Urinary bladder (tissue), 4 donors: Measurements from ENCODE around the gene VPS37B. TPM values are rescaled to one million over a fixed set of nuclear protein-coding genes. Genes with fewer than 3 reads are reported as not detected.
"Not testable (repeated sequence)": the region's sequence is repeated elsewhere in the genome, so short reads cannot be mapped to it uniquely, and the experiment has no call there.

Experiments used
- DNase-seq: peaks from one replicate; pipeline ENCODE4 v3.0.0-alpha.2; 2015; ENCODE audit errors: extremely low spot score
- H3K27ac ChIP-seq: one replicate; pipeline ENCODE4 v1.5.1; 2013; ENCODE audit warnings: low read depth, mild to moderate bottlenecking, moderate library complexity
- H3K36me3 ChIP-seq: one replicate; pipeline ENCODE4 v1.6.1; 2013; ENCODE audit warnings: mild to moderate bottlenecking, moderate library complexity; ENCODE audit not compliant: insufficient read depth
- H3K4me1 ChIP-seq: one replicate; pipeline ENCODE4 v1.6.1; 2013; ENCODE audit warnings: mild to moderate bottlenecking, moderate library complexity; ENCODE audit not compliant: insufficient read depth
- H3K4me3 ChIP-seq: one replicate; pipeline ENCODE4 v1.5.1; 2013; ENCODE audit warnings: low read depth, low read length
- WGBS: extraction: QIAGEN DNeasy Blood & Tissue Kit; methylation state at CpG from one replicate; pipeline ENCODE4 v1.1.7; 2013; 5-methylcytosine and 5-hydroxymethylcytosine counted together
- polyA plus RNA-seq: library from polyadenylated mRNA; stranded (reverse); fragments of 200-250 nt; gene quantifications from one replicate; pipeline ENCODE4 v1.2.3, GENCODE V29; 2013
- total RNA-seq: library from RNA; depleted of rRNA; stranded (reverse); fragments of >200 nt; gene quantifications from one replicate; pipeline ENCODE4 v1.2.3, GENCODE V29; 2014
- donor health status: healthy with polysubstance abuse.
- donor health status: healthy.

VPS37B gene
- total and polyA plus RNA-seq, 2 donors = 18.9 to 25.2 TPM

DNA sequence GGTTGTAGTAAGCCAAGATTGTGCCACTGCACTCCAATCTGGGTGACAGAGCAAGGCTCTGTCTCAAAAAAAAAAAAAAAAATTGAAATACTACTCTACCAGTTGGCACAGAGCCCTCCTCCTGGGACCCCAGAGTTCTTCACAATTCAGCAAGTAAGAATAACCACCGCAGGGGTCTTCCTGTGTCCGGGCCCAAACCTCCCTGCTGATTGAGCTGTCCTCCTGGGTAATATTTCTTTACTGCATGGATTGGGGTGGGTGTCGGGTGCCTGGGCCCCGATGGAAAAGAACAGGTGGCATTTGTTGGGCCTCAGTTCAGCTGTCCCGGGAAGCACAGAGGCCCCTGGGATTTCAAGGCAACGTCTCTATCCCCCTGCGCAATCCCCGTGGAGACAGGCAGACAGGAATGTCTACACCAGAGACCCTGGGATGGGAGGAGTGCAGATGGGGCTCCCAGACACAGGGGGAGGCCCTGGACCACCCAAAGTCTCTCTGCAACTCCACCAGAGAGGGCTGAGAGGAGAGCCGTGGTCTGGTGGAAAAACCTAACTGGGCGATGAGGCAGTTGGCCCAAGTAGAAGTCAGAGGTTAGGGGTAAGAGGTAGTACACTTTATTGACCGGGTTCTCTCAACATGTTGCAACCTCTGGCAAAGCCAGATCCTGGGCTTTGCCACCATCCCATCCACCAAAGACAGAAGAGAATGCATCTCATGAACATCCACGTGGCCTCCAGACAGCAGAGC, 32.7 kb upstream of the VPS37B start:
- Histone ChIP-seq H3K27ac (no peak overlapping the region), H3K4me3 (no peak overlapping the region), H3K36me3 (no peaks in the 10 kb centered on the region), H3K4me1 (no peaks in the 10 kb centered on the region)
- WGBS = 70% methylated on average over 12 of the region's 12 CpGs
- DNase-seq = no peak

DNA sequence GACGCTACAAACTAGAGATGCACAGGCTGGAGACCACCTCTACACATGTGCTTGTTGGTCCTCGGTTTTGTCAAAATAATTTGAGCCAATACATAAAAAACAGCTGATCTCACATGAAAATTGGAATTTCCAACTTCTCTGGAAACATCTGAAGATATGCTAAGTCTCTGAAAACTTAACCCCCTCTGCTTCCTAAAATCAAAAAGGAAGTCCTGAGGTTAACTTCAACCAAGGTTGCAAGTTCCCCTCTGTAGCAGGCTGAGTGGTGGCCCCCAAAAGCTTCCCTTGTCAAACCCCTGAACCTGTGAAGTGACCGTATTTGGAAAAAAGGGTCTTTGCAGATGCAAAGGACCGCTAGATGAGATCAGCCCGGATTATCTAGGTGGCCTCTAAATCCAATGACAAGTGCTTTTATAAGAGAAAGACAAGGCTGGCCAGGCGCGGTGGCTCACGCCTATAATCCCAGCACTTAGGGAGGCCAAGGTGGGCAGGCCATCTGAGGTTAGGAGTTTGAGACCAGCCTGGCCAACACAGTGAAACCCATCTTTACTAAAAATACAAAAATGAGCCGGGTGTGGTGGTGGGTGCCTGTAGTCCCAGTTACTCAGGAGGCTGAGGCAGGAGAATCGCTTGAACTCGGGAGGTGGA, 32.0 kb upstream of the VPS37B start:
- no peaks in the 10 kb centered on the region for H3K36me3 ChIP-seq
- H3K27ac ChIP-seq = no peak overlapping the region
- 84% methylated on average over 11 of the region's 11 CpGs for WGBS
- DNase-seq = no peak
- H3K4me1 ChIP-seq = no peaks in the 10 kb centered on the region
- no peak overlapping the region for H3K4me3 ChIP-seq

DNA sequence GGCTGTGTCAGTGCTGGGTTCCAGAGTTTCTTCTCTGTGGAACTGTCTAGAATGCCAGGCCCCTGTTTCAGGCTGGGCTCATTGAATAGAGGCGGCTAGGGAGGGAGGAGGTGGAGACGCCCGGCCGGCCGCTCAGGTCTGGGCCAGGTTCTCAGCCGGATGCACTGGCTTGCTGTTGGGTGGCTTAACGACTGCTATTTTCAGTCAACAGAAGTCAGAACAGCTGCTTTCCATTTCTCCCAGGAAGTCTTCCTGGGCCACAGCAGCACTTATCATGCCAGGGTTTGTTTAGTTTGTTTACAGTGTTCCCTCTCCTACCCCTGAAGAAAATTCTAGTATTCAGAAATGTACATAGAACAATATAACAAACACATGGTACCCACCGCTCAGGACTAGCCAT, 26.0 kb upstream of the VPS37B start:
- H3K4me1 ChIP-seq = no peaks in the 10 kb centered on the region
- H3K27ac ChIP-seq = no peak overlapping the region
- no peaks in the 10 kb centered on the region for H3K36me3 ChIP-seq
- no peak overlapping the region for H3K4me3 ChIP-seq
- no peak for DNase-seq
- WGBS = 53% methylated on average over 8 of the region's 8 CpGs

DNA sequence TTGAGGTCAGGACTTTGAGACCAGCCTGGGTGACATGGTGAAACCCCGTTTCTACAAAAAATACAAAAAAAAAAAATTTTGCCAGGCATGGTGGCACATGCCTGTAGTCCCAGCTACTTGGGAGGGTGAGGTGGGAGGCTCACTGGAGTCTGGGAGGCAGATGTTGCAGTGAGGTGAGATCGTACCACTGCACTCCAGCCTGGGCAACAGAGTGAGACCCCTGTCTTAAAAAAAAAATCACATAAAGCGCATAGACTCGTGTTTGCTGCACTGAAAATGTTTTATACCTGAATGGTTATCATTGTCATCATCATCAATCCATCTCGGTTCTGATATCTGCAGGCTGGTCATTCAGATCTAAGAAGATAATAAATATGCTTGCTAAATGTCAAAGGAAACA, 24.8 kb upstream of the VPS37B start:
- Histone ChIP-seq H3K27ac (no peak overlapping the region), H3K4me1 (no peaks in the 10 kb centered on the region), H3K4me3 (no peak overlapping the region), H3K36me3 (no peaks in the 10 kb centered on the region)
- 88% methylated on average over 5 of the region's 5 CpGs for WGBS
- DNase-seq = no peak

DNA sequence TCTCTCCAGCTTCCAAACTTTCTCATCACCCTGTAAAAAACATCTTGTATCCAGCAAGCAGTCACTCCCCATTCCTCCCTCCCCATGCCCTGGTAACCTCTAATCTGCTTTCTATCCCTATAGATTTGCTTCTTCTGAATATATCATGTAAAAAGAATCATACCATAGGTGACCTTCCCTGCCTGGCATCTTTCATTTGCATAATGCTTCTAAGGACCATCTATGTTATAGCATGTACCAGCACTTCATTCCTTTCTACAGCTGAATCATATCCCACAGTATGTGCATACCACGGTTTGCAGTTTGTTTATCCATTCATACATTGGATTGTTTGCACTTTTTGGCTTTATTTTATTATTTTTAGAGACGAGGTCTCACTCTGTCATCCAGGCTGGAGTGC, 22.9 kb upstream of the VPS37B start:
- H3K27ac ChIP-seq = no peak overlapping the region

DNA sequence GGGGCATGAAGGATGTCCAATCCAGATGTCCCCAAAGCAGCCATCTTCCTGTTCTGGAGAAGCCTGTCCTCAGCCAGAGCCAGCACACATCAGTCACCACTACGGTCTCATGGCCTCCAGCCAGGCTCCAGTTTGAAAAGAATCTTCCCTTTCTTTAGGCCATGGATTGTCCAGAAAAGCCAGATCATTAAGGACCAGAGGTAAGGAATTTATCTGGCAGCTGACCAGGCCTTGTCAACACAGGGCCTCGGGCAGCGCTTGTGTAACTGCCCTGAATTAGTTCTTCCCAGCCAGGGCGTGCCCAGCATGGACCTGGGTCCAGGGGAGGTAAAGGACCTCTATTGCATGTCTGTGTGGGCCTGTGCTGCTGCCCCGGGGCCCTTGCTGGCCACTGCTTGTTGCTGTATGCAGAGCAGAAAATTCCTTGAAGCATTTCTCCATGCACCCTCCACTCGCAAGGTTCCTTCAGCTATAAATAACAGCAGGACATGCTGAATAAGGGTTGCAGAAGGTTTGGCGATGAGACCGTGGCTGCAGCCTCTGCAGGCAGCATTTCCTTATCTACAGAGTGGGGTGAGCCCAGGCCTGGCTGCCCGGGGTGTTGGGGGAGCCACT, 21.7 kb upstream of the VPS37B start:
- 20% methylated on average over 9 of the region's 9 CpGs for WGBS
- H3K27ac ChIP-seq = no peak overlapping the region
- H3K4me3 ChIP-seq = no peak overlapping the region
- H3K4me1 ChIP-seq = no peaks in the 10 kb centered on the region
- no peak for DNase-seq
- H3K36me3 ChIP-seq = no peaks in the 10 kb centered on the region

More for the DNA sequence above, 22.9 kb upstream of the VPS37B start:
- Histone ChIP-seq H3K36me3 (no peaks in the 10 kb centered on the region), H3K4me1 (no peaks in the 10 kb centered on the region), H3K4me3 (no peak overlapping the region)
- 32% methylated on average over 2 of the region's 2 CpGs for WGBS
- no peak for DNase-seq

DNA sequence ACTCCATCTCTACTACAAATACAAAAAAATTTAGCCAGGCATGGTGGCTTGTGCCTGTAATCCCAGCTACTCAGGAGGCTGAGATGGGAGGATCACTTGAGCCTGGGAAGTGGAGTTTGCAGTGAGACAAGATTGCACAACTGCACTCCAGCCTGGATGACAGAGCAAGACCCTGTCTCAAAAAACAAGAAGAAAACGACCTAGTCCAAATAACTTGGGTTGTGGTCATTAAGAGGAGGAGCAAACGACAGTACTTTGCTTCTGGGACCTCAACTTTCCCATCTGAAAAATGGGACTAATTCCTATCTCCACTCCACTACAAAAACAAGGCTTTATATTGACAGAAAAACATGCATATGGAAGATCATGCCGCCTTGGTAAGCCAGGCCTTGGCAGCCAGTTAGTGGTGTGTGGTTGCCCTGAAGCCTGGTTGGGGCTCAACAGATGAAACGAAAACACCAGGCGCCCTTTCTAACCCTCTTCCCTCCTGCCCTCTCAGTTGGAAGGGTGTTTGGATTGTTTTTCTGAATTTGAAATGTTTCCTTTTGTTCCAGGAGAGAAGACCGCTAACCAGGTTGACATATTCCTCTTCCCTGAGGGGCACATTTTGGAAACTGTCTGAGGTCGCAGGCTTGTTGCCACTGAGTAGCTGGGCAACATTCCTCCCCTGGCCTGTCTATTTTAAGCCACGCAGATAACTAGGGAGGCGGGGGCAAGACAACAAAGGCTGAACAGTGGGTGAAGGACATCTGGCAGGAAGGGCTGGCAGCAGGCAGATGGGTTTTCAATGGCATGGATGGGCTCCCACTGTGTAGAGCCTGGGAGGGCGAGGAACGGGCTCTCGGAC, 13.7 kb upstream of the VPS37B start:
- H3K36me3 ChIP-seq = no peaks in the 10 kb centered on the region
- WGBS = 64% methylated on average over 12 of the region's 12 CpGs
- no peaks in the 10 kb centered on the region for H3K4me1 ChIP-seq
- DNase-seq = no peak
- H3K27ac ChIP-seq = no peak overlapping the region
- no peak overlapping the region for H3K4me3 ChIP-seq

DNA sequence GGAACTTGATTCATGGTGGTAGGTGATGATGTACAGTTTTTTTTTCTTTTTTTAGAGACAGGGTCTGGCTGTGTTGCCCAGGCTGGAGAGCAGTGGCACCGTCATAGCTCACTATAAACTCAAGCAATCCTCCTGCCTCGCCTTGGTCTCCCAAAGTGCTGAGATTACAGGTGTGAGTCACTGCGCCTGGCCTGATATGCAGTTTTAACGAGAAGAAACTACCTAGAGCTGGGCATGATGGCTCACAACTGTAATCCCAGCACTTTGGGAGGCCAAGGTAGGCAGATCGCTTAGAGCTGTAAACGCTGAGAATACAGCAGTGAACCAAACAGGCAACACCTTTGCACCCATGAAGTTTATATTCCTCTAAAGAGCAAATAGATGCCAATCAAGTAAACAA, 13.0 kb upstream of the VPS37B start:
- Histone ChIP-seq H3K27ac (no peak overlapping the region), H3K36me3 (no peaks in the 10 kb centered on the region), H3K4me1 (no peaks in the 10 kb centered on the region), H3K4me3 (no peak overlapping the region)
- 76% methylated on average over 6 of the region's 6 CpGs for WGBS
- no peak for DNase-seq

DNA sequence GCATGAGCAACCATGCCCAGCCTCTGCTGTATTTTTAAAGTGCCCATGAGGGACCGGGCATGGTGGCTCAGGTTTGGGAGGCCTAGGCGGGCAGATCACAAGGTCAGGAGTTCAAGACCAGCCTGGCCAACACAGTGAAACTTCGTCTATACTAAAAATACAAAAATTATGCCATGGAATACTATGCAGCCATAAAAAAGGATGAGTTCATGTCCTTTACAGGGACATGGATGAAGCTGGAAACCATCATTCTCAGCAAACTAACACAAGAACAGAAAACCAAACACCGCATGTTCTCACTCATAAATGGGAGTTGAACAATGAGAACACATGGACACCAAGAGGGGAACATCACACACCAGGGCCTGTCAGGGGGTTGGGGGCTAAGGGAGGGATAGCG, 9.3 kb upstream of the VPS37B start:
- not testable (repeated sequence) for H3K27ac ChIP-seq, DNase-seq, H3K4me3 ChIP-seq, H3K4me1 ChIP-seq, H3K36me3 ChIP-seq
- WGBS = 97% methylated on average over 5 of the region's 5 CpGs

DNA sequence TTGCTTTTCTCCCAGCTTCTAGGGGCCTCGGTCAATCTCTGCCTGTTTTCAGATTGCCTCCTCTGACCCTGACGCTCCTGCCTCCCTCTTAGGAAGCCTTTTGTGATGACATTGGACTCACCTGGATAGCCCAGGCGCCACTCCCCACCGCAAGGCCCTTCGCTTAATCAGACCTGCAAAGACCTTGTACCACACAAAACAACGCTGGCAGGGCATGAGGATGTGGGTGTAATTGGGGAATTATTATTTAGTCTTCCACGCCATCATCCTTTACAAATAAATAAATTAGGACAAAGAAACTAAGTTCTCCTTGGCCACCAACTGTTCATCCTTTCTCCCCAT, 7.7 kb upstream of the VPS37B start:
- 72% methylated on average over 7 of the region's 7 CpGs for WGBS
- H3K4me3 ChIP-seq = no peak overlapping the region
- DNase-seq = no peak
- H3K36me3 ChIP-seq = no peaks in the 10 kb centered on the region
- H3K27ac ChIP-seq = no peak overlapping the region
- H3K4me1 ChIP-seq = no peaks in the 10 kb centered on the region

DNA sequence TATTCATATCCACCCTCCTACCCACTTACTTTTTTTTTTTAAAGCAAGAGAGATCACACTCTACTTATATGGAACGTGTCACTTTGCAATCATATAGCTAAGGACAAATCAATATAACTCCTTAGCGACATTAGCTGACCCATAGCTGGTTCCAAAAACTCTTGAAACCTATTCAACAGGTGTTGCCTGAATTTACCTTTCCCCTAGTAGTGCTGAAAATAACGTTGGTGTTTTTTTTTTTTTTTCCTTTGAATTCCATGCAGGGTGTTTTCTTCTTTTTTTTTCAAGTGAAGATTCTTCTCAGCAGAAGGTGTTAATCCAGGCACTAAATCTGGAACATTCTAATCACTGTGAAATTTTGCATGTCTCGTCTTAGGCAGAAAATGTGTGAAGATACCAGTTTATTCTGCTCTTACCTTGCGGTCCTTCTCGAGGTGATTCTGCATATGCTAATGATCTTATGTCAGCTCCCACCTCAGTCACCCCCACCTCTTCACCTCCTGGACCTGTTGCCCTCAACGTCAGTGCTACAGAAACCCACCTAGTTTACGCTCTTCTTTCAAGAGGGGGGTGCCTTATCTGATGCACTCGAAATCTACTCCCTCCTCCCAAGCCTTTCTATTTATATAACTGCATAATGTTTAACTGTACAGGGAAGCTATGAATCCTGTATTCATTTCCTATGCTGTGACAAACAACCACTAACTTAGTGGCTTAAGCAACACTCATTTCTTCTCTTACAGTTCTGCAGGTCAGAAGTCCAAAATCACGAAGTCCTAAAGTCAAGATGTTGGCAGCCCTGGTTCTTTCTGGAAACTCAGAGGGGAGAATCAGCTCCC, 7.1 kb upstream of the VPS37B start:
- Histone ChIP-seq H3K4me3 (no peak overlapping the region), H3K4me1 (no peaks in the 10 kb centered on the region), H3K27ac (no peak overlapping the region), H3K36me3 (no peaks in the 10 kb centered on the region)
- WGBS = 44% methylated on average over 10 of the region's 10 CpGs
- no peak for DNase-seq

DNA sequence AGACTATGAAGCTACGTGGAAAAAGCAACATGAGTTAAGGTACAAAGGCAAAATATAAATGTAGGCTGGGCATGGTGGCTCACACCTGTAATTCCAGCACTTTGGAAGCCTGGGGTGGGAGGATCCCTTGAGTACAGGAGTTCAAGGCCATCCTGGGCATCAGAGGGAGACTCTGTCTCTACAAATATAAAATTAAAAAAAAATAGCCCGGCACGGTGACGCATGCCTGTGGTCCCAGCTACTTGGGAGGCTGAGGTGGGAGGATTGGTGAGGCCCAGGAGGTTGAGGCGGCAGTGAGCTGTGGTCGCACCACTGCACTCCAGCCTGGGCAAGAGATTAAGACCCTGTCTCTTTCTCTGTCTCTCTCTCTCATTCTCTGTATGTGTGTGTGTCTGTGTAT, 4.0 kb upstream of the VPS37B start:
- Histone ChIP-seq H3K36me3 (no peaks in the 10 kb centered on the region), H3K4me3 (no peak overlapping the region), H3K4me1 (no peaks in the 10 kb centered on the region), H3K27ac (no peak overlapping the region)
- DNase-seq = no peak
- 95% methylated on average over 6 of the region's 6 CpGs for WGBS

DNA sequence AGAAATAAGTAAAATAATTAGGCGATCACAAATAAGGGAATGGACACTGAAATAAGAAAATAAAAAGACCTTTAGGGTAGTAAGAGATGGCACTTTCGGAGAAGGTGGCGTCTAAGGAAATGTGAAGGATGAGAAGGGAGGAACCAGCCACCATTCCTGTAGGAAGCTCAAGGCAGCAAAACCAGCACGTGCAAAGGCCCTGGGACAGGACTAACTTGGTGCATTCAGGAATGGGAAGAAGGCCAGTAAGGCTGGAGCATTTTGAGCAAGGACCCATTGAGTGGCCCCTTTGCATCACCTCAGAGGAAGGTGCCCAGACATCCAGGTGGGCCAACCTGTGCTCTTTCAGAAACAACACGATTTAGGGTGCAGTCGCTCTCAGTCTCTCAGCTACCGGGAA, 738 bp upstream of the VPS37B start:
- H3K27ac ChIP-seq = no peak overlapping the region

More for the DNA sequence above, 738 bp upstream of the VPS37B start:
- H3K4me1 ChIP-seq = peaks cover 7% of the 10 kb centered on the region
- 91% methylated on average over 7 of the region's 7 CpGs for WGBS
- no peaks in the 10 kb centered on the region for H3K36me3 ChIP-seq
- H3K4me3 ChIP-seq = no peak overlapping the region
- DNase-seq = no peak
